Astrocyte of the spinal cord (primary cell): ENCODE results near the gene TUBA3E.
A peak's percentile ranks its signal among the peaks of the same experiment; 100 is the strongest.
"Not testable (repeated sequence)": the region's sequence is repeated elsewhere in the genome, so short reads cannot be mapped to it uniquely, and the experiment has no call there.

ENCODE experiments used
- DNase-seq: peaks from one replicate; pipeline ENCODE4 v3.0.0; 2011; ENCODE audit warnings: low read depth, low spot score
- H3K4me3 ChIP-seq: 2 replicates; pipeline ENCODE4 v1.5.1; 2011; ENCODE audit warnings: low read depth, mild to moderate bottlenecking, low read length, moderate library complexity
- in situ Hi-C: cut with HindIII; loops from 2 replicates; pipeline ENCODE4 v1.10.0; 2017; ENCODE audit warnings: low sequenced_read_pairs
- TF ChIP-seq, protein P1 (sequence below): IDR thresholded peaks from 2 replicates; pipeline ENCODE4 v1.5.1; 2012; ENCODE audit warnings: low read depth, mild to moderate bottlenecking, low read length, inconsistent platforms

TUBA3E gene

DNA sequence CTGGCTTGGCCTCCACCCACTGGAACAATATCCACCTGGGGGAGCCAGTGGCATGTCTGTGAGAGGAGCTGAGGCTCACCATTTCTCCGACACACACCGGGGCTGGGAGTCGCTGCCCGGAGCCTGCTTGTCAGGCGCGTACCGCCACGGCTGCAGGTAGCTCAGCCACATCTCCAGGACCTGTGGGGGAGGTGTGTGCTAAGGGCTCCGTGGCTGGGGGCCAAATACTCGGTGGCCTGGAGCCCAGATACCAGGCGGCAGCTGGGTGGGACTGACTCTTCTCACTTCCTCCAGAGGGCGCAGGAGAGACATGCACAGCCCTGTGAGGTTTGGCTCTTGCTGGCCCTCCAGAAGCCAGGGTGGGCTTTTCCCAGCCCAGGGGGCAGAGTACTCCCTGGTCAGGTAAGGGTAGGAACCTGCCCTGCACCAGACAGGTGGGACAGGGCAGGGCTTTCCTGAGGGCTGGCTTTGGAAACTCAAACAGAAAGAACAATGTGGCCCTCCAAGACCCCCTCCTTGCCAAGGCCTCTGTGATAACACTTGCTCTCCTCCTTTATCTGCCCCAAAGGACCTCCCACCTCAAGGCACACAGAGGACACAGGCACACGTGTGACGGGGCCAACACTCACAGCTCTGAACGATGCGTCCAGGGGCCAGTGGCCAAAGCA lies 42.1 kb downstream of the TUBA3E start:
- in situ Hi-C loops, H3K4me3 ChIP-seq: not testable (repeated sequence)
- peak; percentile 35 for DNase-seq
- TF ChIP-seq, protein P1, sequence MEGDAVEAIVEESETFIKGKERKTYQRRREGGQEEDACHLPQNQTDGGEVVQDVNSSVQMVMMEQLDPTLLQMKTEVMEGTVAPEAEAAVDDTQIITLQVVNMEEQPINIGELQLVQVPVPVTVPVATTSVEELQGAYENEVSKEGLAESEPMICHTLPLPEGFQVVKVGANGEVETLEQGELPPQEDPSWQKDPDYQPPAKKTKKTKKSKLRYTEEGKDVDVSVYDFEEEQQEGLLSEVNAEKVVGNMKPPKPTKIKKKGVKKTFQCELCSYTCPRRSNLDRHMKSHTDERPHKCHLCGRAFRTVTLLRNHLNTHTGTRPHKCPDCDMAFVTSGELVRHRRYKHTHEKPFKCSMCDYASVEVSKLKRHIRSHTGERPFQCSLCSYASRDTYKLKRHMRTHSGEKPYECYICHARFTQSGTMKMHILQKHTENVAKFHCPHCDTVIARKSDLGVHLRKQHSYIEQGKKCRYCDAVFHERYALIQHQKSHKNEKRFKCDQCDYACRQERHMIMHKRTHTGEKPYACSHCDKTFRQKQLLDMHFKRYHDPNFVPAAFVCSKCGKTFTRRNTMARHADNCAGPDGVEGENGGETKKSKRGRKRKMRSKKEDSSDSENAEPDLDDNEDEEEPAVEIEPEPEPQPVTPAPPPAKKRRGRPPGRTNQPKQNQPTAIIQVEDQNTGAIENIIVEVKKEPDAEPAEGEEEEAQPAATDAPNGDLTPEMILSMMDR: peak; percentile 68

DNA sequence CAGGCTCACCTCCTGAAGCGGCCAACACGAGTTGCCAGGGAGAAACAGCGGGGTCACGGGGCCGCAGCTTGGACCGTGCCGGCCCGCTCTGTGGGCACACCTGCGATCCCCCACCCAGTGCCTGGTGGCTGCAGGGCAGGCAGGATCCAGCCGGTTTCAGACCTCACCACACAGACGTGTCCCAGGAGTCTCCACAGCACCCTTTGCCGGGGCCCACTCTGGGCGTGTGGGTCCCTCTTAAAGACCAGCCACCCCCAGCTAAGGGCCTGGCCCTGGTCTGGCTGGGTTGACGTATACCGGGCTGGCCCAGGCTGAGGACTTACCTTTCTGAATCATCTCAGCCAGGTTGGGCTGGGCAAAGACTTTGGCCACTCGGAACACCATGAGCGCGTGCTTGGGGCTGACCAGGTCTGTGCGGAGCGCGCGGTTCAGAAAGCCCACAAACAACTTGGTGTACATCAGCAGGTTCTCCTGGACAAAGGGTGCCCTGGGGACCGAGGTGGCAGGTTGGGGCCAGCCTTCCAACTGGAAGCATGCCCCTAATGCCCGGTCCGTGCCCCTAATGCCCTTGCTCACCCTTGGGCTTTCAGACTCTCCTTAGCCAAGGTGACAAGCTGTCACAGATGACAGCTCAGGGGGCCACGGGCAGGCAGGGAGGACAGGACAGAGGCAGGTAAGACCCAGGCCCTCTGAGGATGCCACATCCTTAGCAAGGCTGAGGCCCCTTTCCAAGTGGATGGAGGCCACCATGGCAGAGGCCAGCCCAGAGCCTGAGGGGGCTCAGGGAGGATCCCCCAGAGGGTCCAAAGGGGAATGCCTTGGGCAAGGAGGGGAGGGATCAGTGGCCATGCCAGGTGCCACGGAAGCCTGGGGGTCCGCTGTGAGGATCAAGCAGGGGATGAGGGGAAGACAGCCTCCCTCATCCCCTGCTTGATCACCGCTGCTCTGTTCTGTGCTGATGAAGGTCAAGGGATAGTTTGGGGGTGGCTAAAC lies 43.2 kb downstream of the TUBA3E start:
- TF ChIP-seq, protein P1: no peak
- H3K4me3 ChIP-seq: no peak overlapping the region
- no peak for DNase-seq
- in situ Hi-C loops: no loop called here

DNA sequence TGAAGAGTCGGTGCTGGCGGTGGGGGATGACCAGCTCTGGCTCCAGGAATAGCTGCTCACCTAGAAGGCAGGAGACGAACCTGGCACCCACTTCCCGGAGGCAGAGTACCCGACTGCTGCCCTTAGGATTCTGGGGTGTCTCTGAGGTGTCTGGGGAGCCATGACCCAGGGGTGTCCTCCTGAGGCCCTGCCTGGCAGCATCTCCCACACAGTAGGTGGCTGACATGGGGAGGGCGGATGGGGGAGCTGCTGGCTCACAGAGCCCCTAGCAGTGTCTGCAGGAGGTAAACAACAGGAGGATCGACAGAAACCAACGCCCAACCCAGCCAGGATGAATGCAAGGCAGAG lies 43.8 kb downstream of the TUBA3E start:
- in situ Hi-C loops, DNase-seq, H3K4me3 ChIP-seq: not testable (repeated sequence)

DNA sequence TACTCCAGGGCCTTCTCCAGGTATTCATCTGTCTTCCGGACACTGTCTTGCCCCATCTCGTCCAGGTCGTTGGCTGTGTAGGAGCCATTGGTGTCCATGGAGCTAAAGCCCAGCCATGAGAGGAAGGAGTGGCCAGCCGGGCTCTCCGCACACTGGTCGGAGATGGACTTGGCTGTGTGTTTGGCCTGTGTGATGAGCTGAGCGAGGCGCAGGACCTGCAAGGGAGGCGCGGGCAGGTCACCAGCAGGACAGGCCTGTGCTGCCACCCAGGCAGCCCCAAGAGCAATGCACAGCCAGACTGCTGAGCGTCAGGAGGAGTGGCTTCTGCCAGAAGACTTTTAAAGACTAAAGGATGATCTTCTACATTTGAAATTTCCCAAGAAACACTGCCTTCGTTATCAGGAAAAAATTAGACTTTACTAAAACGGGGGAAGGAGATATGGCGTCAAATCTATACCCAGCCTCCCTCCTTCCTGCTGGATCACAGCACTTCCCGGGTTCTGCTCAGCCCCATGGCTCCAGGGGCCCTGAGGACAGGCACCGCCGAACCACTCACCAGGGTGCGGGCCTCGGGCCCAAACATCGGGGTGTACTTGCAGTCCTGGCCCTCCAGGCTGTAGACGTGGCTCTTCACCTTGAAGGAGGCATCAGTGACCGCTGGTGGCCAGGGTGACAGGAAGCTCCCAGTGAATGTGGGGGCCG lies 44.4 kb downstream of the TUBA3E start:
- in situ Hi-C loops, H3K4me3 ChIP-seq, DNase-seq: not testable (repeated sequence)

DNA sequence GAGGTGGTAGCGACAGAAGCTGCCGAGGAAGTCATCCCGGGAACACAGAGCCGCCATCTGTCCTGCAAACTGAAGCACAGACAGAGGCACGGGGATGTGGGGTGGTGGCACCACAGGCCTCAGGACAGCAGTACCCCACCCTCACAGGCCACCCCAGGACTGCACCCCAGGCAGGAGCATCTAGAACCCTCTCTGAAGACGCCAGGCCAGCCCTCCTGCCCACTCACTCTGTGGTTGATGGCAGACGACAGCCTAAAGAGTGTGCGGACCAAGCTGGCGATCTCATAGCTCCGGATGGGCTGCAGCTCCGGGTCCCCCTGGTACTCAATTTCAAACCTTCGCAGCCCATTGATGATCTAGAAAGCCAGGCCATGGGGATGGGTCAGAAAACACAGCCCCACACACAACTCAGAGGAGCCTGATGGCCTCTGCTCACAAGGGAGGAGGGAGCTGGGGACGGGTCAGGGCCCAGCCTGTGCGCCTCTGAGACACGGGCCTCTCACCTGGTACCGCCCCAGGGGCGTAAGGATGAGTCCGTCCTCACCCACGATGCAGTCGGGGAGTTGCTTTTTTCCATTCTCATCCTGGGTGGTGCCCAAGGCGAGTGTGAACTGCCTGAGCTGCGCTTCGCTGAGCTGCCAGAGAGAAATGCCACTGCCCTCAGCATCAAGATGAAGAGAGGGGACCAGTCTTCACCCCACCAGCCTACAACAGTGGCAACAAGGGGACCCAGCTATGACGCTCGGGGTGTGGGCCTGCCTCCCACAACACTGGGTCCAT lies 45.2 kb downstream of the TUBA3E start:
- no peak for DNase-seq
- in situ Hi-C loops: no loop called here
- TF ChIP-seq, protein P1: no peak
- H3K4me3 ChIP-seq: no peak overlapping the region

DNA sequence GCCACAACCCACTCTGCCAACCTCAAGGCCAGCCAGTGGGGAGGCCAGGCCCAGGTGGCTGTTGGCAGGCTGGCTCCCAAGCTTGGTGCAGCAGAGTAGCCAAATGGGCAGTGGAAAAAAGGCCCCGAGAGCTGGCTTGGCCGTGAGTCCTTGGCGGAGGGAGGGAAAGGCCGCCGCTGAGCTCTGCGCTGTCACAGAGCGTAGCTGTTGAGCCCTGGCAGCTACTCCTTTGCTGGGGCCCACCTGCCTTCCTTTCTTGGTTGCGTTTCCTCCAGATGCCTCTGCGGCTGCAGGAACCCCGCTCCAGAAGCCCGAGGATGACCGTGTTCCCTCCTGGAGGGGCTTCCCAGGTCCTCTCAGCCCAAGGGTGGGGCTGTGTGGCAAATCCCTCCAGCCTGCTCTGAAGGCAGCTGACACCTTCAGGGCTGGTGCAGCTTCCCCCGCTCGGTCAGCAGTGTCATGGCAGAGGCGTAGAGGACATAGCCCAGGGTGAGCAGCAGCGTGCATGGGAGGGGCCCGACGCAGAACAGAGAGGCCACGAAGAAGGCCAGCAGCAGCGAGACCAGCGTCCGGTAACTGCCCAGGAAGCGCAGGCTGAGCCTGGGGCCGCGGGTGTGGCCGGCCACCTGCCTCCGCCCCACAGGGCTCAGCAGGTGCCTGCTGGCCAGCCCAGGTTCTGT lies 46.0 kb downstream of the TUBA3E start:
- in situ Hi-C loops, H3K4me3 ChIP-seq, DNase-seq: not testable (repeated sequence)

DNA sequence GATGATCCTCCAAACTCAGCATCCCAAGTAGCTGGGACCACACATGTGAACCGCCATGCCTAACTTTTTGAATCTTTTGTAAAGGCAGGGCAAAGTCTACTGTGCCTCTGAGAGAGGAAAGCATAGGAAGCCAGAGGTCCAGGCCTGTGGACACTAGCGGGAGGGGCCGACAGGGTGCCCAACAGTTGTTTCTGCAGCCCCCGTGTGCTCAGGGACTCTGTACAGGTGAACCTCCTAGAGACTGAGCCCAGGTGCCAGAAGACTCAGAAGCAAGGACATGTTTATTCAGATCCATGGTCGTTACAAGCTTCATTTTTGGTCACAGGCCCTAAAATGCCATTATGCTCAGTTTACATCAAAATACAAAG lies 47.1 kb downstream of the TUBA3E start:
- in situ Hi-C loops, H3K4me3 ChIP-seq, DNase-seq: not testable (repeated sequence)
